GM19193 (cell line): ENCODE measurements around the gene NXPH3.

Experiments used
- POLR2A ChIP-seq: IDR thresholded peaks from 4 replicates; pipeline ENCODE4 v1.6.1; 2011; ENCODE audit not compliant: insufficient read depth, insufficient read length; ENCODE audit errors: extremely low read depth

NXPH3 gene

GRCh38 chr17:49580055-49580721 is 4.5 kb downstream of the NXPH3 start:
- no peak for TF ChIP-seq POLR2A

DNA sequence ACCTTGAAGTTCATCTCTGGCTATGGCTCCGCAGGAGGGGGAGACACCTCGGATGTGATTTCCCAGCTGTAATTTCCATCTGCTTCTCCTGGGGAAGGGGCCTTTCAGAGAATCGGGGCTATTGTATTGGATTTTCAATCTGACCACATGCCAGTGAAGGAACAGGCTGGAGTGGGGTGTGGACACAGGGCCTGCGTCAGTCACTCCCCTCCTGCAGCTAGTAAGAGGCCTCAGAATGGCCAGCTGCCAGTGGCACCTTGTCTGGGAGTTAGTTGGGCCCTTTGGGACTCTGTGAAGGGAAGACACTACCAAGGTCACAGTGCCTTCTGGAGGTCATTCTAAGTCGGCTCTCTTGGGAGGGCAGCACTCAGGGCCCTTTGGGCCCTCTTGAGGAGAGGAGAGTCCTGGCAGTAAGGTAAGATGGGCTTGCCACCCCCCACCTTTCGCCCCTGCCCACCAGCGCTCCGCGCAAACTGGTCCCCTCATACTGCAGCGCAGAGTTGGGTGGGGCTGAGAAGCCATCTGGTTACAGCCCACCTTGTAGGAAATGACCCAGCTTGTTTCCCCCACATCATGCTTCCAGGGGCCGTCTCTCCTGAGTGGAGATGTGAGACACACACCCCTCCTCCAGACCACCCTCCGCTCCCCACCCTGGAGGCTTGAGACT is 5.4 kb downstream of the NXPH3 start:
- TF ChIP-seq POLR2A: no peak

- no peak for TF ChIP-seq POLR2A
Observed at GRCh38 chr17:49581648-49581998, 6.0 kb downstream of the NXPH3 start.

GRCh38 chr17:49582055-49582722 is 6.5 kb downstream of the NXPH3 start:
- TF ChIP-seq POLR2A: no peak

DNA sequence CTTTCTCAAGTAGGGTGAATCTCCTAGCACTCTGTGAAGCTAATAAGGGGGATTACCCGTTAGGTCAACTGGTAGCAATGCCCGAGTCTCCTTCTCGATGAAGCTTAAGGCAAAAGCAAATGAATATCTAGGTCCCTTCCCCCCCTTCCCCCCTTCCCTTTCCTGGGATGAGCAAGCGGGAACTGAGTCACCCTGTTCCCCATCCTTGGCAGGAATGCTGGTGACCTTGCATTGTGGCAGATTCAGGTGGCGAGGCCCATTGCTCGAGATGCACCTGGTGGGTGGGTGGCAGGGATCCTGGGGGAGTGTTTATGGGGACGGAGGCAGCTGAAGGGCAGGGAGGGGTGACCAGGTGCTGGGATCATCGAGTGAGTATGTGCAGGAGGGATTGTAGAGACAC is 7.1 kb downstream of the NXPH3 start:
- TF ChIP-seq POLR2A: no peak

- no peak for TF ChIP-seq POLR2A
Observed at GRCh38 chr17:49583226-49583625, 7.6 kb downstream of the NXPH3 start.

GRCh38 chr17:49583889-49584288 is 8.2 kb downstream of the NXPH3 start:
- no peak for TF ChIP-seq POLR2A

GRCh38 chr17:49585422-49586027 is 9.9 kb downstream of the NXPH3 start:
- no peak for TF ChIP-seq POLR2A

- no peak for TF ChIP-seq POLR2A
Observed at GRCh38 chr17:49587366-49588073, 11.8 kb downstream of the NXPH3 start.

GRCh38 chr17:49588312-49588711 is 12.6 kb downstream of the NXPH3 start:
- no peak for TF ChIP-seq POLR2A

DNA sequence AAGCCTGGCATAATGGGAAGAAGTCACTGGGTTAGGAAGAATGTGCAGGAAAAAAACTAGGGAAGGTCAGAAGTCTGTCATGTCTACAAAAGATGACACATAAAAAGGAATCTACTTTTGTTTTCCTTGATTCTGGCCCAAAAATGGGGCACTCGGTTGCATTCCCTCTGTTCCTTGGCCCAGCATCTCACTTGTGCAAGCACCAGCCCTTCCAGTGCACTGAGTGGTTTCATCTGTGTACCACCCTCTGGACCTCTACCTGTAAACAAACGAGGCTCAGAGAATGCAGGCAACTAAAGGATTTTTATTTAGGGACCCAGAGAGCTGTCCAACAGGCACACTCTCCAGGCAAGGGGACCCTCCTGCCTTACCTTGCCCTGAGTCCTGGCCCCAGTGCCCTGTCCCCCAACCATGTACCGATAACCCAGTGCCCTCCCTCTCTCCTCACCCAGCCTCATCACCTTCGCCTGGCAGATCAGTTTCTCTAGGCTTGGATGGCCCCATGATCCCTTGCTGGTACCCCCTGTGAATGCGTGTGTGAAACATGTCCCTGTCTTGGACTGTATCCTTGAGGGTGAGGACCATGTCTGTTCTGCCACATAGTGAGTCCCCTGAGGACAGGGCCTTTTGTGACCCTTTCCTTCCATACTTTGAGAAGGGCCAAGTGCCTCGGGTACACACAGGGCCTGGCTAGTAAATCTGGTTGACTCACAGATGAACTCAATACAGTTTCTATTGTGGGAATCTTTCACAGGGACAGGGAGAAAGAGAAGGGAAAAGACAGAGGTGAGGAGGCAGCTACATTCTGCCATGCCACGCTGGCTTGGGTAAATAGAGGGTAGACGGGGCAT is 13.3 kb downstream of the NXPH3 start:
- no peak for TF ChIP-seq POLR2A

- TF ChIP-seq POLR2A: no peak
Observed at GRCh38 chr17:49589577-49589927, 13.9 kb downstream of the NXPH3 start.

- TF ChIP-seq POLR2A: no peak
Observed at GRCh38 chr17:49590874-49591273, 15.2 kb downstream of the NXPH3 start.

DNA sequence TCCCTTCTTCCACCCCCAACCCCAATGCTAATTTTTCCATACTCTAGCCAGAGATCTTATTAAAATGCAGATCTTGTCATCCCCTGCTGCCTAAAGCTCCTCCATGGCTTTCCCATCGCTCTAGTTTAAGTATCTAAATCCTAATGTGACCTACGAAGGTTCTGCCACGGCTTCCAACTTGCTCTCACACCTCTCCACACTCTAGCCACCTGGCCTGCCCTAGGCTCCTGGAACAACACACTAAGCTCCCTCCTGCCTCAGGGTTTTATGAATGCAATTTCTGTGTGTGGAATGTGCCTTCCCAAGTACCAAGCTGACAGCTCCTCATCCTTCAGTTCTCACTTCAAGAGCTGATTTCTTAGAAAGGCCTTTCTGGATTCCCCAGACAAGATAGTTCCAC is 16.6 kb downstream of the NXPH3 start:
- no peak for TF ChIP-seq POLR2A

DNA sequence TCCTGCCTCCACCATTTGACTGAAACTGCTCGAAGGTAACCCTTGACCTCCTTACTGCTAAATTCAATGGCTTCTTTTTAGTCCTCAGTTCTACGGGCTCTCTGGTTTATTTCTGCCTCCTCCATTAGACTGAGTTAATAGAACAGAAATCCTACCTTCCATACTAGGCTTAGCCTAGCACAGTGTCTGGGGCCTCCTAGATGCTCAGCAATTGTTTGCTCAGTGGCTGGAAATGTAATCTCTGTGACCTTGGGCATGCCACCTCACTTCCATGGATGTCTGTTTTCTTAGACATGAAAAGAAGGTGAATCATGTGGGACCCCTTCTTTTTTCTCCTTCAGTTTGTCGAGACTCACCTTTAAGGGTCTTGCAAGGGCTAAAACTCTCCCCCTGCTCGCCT is 19.7 kb downstream of the NXPH3 start:
- no peak for TF ChIP-seq POLR2A

GRCh38 chr17:49595980-49596379 is 20.3 kb downstream of the NXPH3 start:
- TF ChIP-seq POLR2A: no peak
